ENCODE measurements around the gene BCDIN3D. TPM values are rescaled to one million over a fixed set of nuclear protein-coding genes. Genes with fewer than 3 reads are reported as not detected.

The BCDIN3D gene
- total and polyA plus RNA-seq, 11 donors = 1.6 to 3.9 (median 2.3) TPM

DNA sequence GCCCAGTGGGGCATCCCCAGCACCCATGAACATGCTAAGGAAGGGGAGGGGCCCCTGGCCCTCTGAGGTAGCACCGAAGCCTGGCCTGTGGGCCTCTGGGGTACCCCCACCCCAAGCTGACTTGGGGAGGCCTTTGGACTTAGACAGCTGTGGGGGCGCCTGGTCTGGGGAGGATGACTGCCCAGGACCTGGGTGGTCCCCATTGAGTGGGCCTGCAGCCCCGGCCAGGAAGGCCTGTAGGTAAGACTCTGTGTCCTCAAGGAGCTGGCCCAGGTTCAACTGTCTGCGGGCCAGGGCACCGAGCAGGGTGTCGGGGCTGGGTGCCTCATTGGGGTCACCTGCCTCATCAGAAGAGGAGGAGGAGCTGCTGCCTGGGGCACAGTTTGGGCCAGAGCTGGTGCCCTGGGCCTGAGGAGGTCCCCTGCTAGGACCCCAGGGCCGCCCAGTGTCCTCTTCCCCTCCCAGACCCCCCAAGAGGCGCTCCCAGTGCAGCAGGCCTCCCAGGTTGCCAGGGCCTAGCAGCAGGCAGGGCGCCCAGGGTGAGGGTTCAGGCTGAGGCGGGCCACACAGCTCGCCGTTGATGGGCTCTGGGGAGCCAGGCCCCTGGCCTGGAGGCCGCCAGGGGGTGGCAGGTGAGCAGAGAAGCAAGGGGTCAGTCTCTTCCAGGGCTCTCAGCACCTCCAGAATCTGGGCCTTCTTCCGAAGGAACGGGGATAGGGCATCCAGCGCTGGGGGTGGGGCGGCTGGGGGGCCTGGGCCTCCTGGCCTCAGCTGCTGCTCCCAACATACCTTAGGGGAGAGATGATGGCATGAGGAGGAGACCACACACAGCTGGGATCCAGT, 46.1 kb downstream of the BCDIN3D start:
- Histone ChIP-seq H3K4me3 (no peak overlapping the region), H3K4me1 (peaks cover 0 to 21% (median 13%) of the 10 kb centered on the region in 12 donors), H3K27me3 (no peaks in the 10 kb centered on the region), H3K9me3 (no peaks in the 10 kb centered on the region), H3K27ac (no peak overlapping the region), H3K36me3 (peaks cover 0 to 93% (median 78%) of the 10 kb centered on the region in 9 donors)
- intact Hi-C loops (cut with DNase I) = loop anchor here in 1 of 10 donors (10.0 kb wide), 1 partner anchor 158 kb away; the partner anchor contains the start of gene AQP2
- ATAC-seq = no peak
- 85 to 96% (median 88%) methylated on average over 7 to 17 of the region's 17 CpGs for WGBS, 4 donors
- TF ChIP-seq, protein P1, sequence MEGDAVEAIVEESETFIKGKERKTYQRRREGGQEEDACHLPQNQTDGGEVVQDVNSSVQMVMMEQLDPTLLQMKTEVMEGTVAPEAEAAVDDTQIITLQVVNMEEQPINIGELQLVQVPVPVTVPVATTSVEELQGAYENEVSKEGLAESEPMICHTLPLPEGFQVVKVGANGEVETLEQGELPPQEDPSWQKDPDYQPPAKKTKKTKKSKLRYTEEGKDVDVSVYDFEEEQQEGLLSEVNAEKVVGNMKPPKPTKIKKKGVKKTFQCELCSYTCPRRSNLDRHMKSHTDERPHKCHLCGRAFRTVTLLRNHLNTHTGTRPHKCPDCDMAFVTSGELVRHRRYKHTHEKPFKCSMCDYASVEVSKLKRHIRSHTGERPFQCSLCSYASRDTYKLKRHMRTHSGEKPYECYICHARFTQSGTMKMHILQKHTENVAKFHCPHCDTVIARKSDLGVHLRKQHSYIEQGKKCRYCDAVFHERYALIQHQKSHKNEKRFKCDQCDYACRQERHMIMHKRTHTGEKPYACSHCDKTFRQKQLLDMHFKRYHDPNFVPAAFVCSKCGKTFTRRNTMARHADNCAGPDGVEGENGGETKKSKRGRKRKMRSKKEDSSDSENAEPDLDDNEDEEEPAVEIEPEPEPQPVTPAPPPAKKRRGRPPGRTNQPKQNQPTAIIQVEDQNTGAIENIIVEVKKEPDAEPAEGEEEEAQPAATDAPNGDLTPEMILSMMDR (IDR thresholded peaks at IDR 0.05) = no peak
- no peak for TF ChIP-seq POLR2A (IDR thresholded peaks at IDR 0.05)
- no peak for DNase-seq

DNA sequence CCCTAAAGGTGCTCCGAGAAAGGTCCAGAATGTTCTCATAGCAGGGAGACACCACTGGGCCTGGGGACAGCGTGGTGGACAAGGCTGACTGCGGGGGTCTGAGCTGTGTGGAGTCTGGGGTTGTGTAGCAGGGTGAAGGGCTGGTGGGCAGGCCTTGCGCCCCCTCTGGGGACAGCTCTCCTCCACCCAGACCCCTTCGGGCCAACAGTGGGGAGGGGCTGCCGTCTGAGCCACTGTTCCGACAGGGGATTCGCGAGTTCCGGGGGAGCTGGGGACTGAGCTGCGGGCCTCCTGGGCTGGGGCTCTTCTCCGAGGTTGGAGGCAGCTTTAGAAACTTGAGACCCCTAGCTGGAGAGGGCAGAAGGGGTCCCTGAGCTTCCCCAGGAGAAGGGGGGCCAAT, 46.8 kb downstream of the BCDIN3D start:
- no peak for DNase-seq
- TF ChIP-seq, protein P1 (IDR thresholded peaks at IDR 0.05) = no peak
- TF ChIP-seq POLR2A (IDR thresholded peaks at IDR 0.05) = no peak
- intact Hi-C loops (cut with DNase I) = loop anchor here in 1 of 10 donors (10.0 kb wide), 1 partner anchor 159 kb away; the partner anchor contains the start of gene AQP2
- H3K27ac ChIP-seq = no peak overlapping the region
- no peak overlapping the region for H3K4me3 ChIP-seq
- peaks cover 0 to 93% (median 78%) of the 10 kb centered on the region in 9 donors for H3K36me3 ChIP-seq
- H3K4me1 ChIP-seq = peaks cover 0 to 14% (median 9%) of the 10 kb centered on the region in 12 donors
- H3K9me3 ChIP-seq = no peaks in the 10 kb centered on the region
- no peaks in the 10 kb centered on the region for H3K27me3 ChIP-seq
- 91 to 95% (median 93%) methylated on average over 8 to 12 of the region's 12 CpGs for WGBS, 4 donors
- ATAC-seq = no peak

DNA sequence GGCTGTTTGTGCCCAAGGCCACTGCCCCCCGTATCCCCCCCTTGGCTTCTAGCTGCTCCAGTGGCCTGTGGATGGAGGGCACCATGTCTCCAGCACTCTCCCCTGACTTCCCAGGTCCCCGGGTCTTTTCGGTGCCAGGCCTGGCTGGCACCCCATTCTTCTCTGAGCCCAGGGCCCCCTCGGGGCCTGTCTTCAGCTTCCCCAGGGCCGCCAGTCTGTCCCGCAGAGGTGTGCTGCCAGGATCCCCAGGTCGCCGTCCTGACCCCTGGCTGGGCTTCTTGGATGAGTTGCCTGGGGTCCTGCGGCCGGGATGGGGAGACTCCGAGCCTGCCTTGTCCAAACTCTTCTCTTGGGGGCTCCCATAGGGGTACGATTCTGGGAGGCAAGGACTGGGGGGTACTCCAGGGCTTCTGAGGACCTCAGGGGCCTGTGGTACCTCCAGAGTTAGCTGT, 47.2 kb downstream of the BCDIN3D start:
- peaks cover 0 to 93% (median 79%) of the 10 kb centered on the region in 9 donors for H3K36me3 ChIP-seq
- peaks cover 0 to 9% (median 5%) of the 10 kb centered on the region in 12 donors for H3K4me1 ChIP-seq
- no peaks in the 10 kb centered on the region for H3K27me3 ChIP-seq
- H3K9me3 ChIP-seq = no peaks in the 10 kb centered on the region
- no peak overlapping the region for H3K4me3 ChIP-seq
- no peak for DNase-seq
- intact Hi-C loops (cut with DNase I) = loop anchor here in 1 of 10 donors (10.0 kb wide), 1 partner anchor 159 kb away; the partner anchor contains the start of gene AQP2
- no peak overlapping the region for H3K27ac ChIP-seq
- WGBS, 4 donors = 90 to 97% (median 91%) methylated on average over 3 to 12 of the region's 12 CpGs
- no peak for ATAC-seq
- TF ChIP-seq POLR2A (IDR thresholded peaks at IDR 0.05) = no peak
- TF ChIP-seq, protein P1 (IDR thresholded peaks at IDR 0.05) = no peak

All from heart left ventricle (tissue), 16 donors.